Hippocampal formation (tissue), 2 donors: ENCODE results near the gene MFNG.
"Not testable (repeated sequence)": the region's sequence is repeated elsewhere in the genome, so short reads cannot be mapped to it uniquely, and the experiment has no call there.

ENCODE experiments used
- DNase-seq, 2 donors: peaks; one replicate each; lab custom pipeline; 2025; lab: John Stamatoyannopoulos, UW

Gene MFNG

GRCh38 chr22:37486224-37486845 lies at the start of gene MFNG:
Gene MFNG (minus strand): TSS chr22:37486384. CDS start chr22:37486177, 207 bp downstream.
- peak in 1 of 2 donors; percentile 10 for DNase-seq

- no peak for DNase-seq
These were observed 49.0 kb upstream of the MFNG start for GRCh38 chr22:37535159-37535558.

GRCh38 chr22:37534445-37534844 lies 48.3 kb upstream of the MFNG start:
- no peak for DNase-seq

- DNase-seq, result peak in 1 of 2 donors; percentile 13
These were observed 47.8 kb upstream of the MFNG start for GRCh38 chr22:37533995-37534394.

GRCh38 chr22:37529652-37530345 lies 43.6 kb upstream of the MFNG start:
- no peak for DNase-seq

GRCh38 chr22:37527952-37528351 lies 41.8 kb upstream of the MFNG start:
- not testable (repeated sequence) for DNase-seq

GRCh38 chr22:37527081-37527752 lies 41.0 kb upstream of the MFNG start:
- DNase-seq, result not testable (repeated sequence)

- DNase-seq, result no peak
These were observed 40.2 kb upstream of the MFNG start for GRCh38 chr22:37526376-37526775.

- DNase-seq, result no peak
These were observed 39.7 kb upstream of the MFNG start for GRCh38 chr22:37525746-37526350.

GRCh38 chr22:37525073-37525745 lies 39.0 kb upstream of the MFNG start:
- no peak for DNase-seq

- no peak for DNase-seq
These were observed 36.3 kb upstream of the MFNG start for GRCh38 chr22:37522482-37522881.

- DNase-seq, result no peak
These were observed 35.1 kb upstream of the MFNG start for GRCh38 chr22:37521236-37521739.

GRCh38 chr22:37520776-37521191 lies 34.6 kb upstream of the MFNG start:
- no peak for DNase-seq

GRCh38 chr22:37519268-37520195 lies 33.3 kb upstream of the MFNG start, which contains the start of gene CARD10:
Gene CARD10 (minus strand): TSS chr22:37519415. CDS start chr22:37519200, 215 bp downstream.
- DNase-seq, result no peak

GRCh38 chr22:37518509-37519267 lies 32.5 kb upstream of the MFNG start:
- no peak for DNase-seq

GRCh38 chr22:37517826-37518450 lies 31.8 kb upstream of the MFNG start:
- no peak for DNase-seq

GRCh38 chr22:37516456-37516855 lies 30.3 kb upstream of the MFNG start:
- no peak for DNase-seq

GRCh38 chr22:37515901-37516300 lies 29.7 kb upstream of the MFNG start:
- DNase-seq, result no peak

GRCh38 chr22:37514526-37515051 lies 28.4 kb upstream of the MFNG start:
- DNase-seq, result no peak
